Measurements from ENCODE around the gene STAP1.

DNA sequence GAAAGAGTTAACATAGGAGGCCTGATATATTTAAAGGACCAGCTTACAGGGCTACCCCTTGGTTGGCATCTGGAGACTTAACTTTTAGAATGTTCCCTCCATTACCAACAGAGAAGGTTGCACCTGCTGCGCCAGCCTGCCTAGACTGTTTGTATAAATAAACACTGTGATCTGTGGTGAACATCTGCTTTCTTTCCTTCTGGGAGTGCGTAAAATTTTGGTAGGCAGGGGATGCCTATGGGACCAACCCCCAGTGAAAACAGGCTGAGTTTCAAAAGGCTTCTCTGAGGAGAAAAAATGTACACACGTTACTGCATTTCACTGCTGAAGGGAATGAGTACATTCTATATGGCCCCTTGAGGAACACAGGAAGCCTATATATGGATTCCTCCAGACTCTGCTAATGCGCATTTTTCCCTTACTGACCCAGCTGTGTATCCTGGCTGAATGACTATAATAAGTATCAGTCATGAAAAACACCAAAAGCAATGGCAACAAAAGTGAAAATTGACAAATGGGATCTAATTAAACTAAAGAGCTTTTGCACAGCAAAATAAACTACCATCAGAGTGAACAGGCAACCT is 27.1 kb upstream of the STAP1 start:
- no peak for TF ChIP-seq POLR2A (IDR thresholded peaks at IDR 0.05)
- TF ChIP-seq, protein P1, sequence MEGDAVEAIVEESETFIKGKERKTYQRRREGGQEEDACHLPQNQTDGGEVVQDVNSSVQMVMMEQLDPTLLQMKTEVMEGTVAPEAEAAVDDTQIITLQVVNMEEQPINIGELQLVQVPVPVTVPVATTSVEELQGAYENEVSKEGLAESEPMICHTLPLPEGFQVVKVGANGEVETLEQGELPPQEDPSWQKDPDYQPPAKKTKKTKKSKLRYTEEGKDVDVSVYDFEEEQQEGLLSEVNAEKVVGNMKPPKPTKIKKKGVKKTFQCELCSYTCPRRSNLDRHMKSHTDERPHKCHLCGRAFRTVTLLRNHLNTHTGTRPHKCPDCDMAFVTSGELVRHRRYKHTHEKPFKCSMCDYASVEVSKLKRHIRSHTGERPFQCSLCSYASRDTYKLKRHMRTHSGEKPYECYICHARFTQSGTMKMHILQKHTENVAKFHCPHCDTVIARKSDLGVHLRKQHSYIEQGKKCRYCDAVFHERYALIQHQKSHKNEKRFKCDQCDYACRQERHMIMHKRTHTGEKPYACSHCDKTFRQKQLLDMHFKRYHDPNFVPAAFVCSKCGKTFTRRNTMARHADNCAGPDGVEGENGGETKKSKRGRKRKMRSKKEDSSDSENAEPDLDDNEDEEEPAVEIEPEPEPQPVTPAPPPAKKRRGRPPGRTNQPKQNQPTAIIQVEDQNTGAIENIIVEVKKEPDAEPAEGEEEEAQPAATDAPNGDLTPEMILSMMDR (IDR thresholded peaks at IDR 0.05) = no peak
